Measurements from ENCODE around the gene SCYL3. TPM values are rescaled to one million over a fixed set of nuclear protein-coding genes. Genes with fewer than 3 reads are reported as not detected.
A peak's percentile ranks its signal among the peaks of the same experiment; 100 is the strongest.

Gene SCYL3
- total RNA-seq, 1 experiment from 2014 or later: 7.4 TPM

DNA sequence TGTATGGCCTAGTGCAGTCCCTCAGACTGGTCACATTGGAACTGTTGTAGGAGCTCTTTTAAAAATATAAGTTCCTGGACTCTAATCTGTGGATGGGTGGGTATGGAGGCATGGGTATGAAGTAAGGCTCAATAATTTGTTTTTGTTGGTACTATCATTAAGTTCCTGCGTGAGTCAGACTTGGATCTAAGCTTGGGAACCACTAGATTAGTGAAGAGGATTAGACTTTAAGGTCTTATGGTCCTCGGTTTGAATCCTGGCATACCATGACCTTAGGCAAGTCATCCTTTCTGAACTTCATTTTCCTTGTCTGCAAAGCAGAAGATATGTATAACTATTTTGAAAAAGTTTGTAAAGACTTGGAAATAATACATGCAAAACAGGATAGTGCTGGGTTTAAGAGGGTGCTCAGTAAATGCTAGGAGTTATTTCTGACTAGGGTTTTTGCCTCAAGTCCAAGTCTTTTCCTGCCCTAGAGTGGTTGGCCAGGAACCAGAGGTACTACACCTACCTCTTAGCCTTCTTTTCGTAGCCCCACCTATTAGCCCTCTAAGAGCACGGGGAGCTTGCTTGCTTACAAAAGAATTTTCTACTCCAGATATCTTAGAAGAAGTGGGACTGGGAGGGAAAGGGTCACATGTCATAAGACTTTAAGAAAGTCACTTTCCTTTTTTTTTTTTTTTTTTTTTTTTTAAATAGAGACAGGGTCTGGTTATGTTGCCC is 60.4 kb downstream of the SCYL3 start:
- Mint-ChIP-seq H3K9me3 (ENCODE audit: unreplicated experiment) (no peaks in the 10 kb centered on the region), H3K4me1 (ENCODE audit: insufficient read depth, unreplicated experiment) (peaks cover 6% of the 10 kb centered on the region), H3K27ac (ENCODE audit: low read depth, unreplicated experiment) (no peak overlapping the region), H3K36me3 (ENCODE audit: insufficient read depth, unreplicated experiment) (peaks cover 28% of the 10 kb centered on the region), H3K4me3 (ENCODE audit: unreplicated experiment) (no peak overlapping the region), H3K27me3 (ENCODE audit: insufficient read depth, unreplicated experiment) (no peaks in the 10 kb centered on the region)
- POLR2A ChIA-PET: no interaction called here
- TF ChIP-seq, protein P1, sequence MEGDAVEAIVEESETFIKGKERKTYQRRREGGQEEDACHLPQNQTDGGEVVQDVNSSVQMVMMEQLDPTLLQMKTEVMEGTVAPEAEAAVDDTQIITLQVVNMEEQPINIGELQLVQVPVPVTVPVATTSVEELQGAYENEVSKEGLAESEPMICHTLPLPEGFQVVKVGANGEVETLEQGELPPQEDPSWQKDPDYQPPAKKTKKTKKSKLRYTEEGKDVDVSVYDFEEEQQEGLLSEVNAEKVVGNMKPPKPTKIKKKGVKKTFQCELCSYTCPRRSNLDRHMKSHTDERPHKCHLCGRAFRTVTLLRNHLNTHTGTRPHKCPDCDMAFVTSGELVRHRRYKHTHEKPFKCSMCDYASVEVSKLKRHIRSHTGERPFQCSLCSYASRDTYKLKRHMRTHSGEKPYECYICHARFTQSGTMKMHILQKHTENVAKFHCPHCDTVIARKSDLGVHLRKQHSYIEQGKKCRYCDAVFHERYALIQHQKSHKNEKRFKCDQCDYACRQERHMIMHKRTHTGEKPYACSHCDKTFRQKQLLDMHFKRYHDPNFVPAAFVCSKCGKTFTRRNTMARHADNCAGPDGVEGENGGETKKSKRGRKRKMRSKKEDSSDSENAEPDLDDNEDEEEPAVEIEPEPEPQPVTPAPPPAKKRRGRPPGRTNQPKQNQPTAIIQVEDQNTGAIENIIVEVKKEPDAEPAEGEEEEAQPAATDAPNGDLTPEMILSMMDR (IDR thresholded peaks at IDR 0.05; ENCODE audit: unreplicated experiment): no peak
- intact Hi-C loops (cut with micrococcal nuclease): no loop called here
- CTCF ChIA-PET: interaction anchor here (0.6 kb wide), 3 partner anchors 19 to 35 kb away, joined by 3 to 6 read pairs (median 4); no protein-coding TSS in a partner anchor
- no TSS peak for BruUV-seq (replicated peaks)
- no peak for DNase-seq (ENCODE audit: unreplicated experiment)

DNA sequence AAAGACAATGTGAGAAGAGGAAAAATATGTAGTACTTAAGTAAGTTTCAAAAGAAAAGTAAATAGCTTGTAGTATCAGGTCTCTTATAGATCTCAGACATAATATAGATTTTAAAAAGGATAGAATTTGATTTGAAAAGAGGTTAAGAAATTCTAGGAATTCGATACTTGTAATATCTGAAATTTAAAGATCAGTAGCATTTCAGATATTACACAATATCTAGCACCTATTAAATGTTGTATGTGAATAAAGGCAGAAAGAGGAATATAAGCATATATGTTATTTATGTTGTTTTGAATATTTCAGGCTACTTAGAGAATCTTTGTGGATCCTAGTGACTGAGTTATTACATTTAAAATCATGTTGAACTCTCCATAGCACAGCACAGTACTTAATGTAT is 64.0 kb downstream of the SCYL3 start:
- TF ChIP-seq, protein P1 (IDR thresholded peaks at IDR 0.05; ENCODE audit: unreplicated experiment): no peak
- no peak overlapping the region for H3K4me3 Mint-ChIP-seq (ENCODE audit: unreplicated experiment)
- ChIA-PET CTCF (interaction anchor here (0.6 to 4.7 kb wide), 2 partner anchors 19 to 1592 kb away, joined by 4 to 26 read pairs; no protein-coding TSS in a partner anchor), POLR2A (interaction anchor here (0.6 to 0.9 kb wide), 2 partner anchors 64 to 458 kb away, joined by 3 to 4 read pairs; partner anchors contain the start of gene SCYL3)
- H3K36me3 Mint-ChIP-seq (ENCODE audit: insufficient read depth, unreplicated experiment): peaks cover 16% of the 10 kb centered on the region
- intact Hi-C loops (cut with micrococcal nuclease): no loop called here
- no peaks in the 10 kb centered on the region for H3K9me3 Mint-ChIP-seq (ENCODE audit: unreplicated experiment)
- no peaks in the 10 kb centered on the region for H3K27me3 Mint-ChIP-seq (ENCODE audit: insufficient read depth, unreplicated experiment)
- peak overlapping the region; percentile 41 for H3K27ac Mint-ChIP-seq (ENCODE audit: low read depth, unreplicated experiment)
- BruUV-seq (replicated peaks): no TSS peak
- no peak for DNase-seq (ENCODE audit: unreplicated experiment)
- no peaks in the 10 kb centered on the region for H3K4me1 Mint-ChIP-seq (ENCODE audit: insufficient read depth, unreplicated experiment)

DNA sequence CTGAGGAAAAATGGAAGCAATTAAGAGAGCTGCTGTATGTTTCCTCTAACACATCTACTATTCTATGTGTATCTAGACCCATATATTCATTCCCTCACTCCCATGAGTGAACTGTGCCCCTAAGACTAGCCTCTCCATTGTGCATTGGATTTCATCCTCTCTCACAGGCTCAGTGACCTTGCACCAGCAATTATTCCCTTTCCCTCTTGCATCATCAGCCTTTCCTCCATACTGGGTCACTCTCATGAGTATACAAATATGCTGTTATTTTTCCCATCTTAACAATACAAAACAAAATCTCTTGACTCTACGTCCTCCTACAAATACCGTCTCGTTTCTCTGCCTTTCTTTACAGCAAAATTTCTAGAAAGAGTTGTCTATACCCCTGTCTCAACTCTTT is 69.5 kb downstream of the SCYL3 start:
- peaks cover 7% of the 10 kb centered on the region for H3K36me3 Mint-ChIP-seq (ENCODE audit: insufficient read depth, unreplicated experiment)
- POLR2A ChIA-PET: no interaction called here
- H3K27me3 Mint-ChIP-seq (ENCODE audit: insufficient read depth, unreplicated experiment): no peaks in the 10 kb centered on the region
- no peak overlapping the region for H3K4me3 Mint-ChIP-seq (ENCODE audit: unreplicated experiment)
- DNase-seq (ENCODE audit: unreplicated experiment): no peak
- CTCF ChIA-PET: interaction anchor here (1.2 kb wide), 1 partner anchor 15 kb away, joined by 4 read pairs; no protein-coding TSS in a partner anchor
- no peaks in the 10 kb centered on the region for H3K4me1 Mint-ChIP-seq (ENCODE audit: insufficient read depth, unreplicated experiment)
- BruUV-seq (replicated peaks): no TSS peak
- H3K9me3 Mint-ChIP-seq (ENCODE audit: unreplicated experiment): no peaks in the 10 kb centered on the region
- no peak overlapping the region for H3K27ac Mint-ChIP-seq (ENCODE audit: low read depth, unreplicated experiment)
- TF ChIP-seq, protein P1 (IDR thresholded peaks at IDR 0.05; ENCODE audit: unreplicated experiment): no peak
- intact Hi-C loops (cut with micrococcal nuclease): no loop called here

DNA sequence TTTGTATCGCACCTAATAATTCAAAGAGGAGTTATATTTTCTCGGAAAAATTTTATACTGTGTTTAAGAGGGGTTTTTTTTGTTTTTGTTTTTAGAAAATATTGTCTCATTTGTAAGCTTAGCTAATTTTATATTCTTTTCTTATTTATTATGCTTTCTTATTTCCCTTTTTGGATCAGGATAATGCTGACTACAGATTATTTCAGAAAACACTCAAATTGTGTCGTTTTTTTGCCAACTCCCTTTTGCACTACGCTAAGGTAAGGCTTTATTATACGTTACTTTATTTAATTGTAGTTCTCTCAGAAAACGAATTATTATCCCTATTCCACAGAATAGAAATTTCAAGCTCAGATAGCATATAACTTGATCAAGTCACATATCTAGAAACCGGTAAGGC is 72.2 kb downstream of the SCYL3 start:
- Mint-ChIP-seq H3K36me3 (ENCODE audit: insufficient read depth, unreplicated experiment) (peaks cover 7% of the 10 kb centered on the region), H3K9me3 (ENCODE audit: unreplicated experiment) (no peaks in the 10 kb centered on the region), H3K4me1 (ENCODE audit: insufficient read depth, unreplicated experiment) (no peaks in the 10 kb centered on the region), H3K27me3 (ENCODE audit: insufficient read depth, unreplicated experiment) (no peaks in the 10 kb centered on the region), H3K27ac (ENCODE audit: low read depth, unreplicated experiment) (no peak overlapping the region), H3K4me3 (ENCODE audit: unreplicated experiment) (no peak overlapping the region)
- no TSS peak for BruUV-seq (replicated peaks)
- intact Hi-C loops (cut with micrococcal nuclease): no loop called here
- POLR2A ChIA-PET: interaction anchor here (0.6 kb wide), 1 partner anchor 335 kb away, joined by 3 read pairs; no protein-coding TSS in a partner anchor
- CTCF ChIA-PET: interaction anchor here (1.3 kb wide), 1 partner anchor 11 kb away, joined by 5 read pairs; no protein-coding TSS in a partner anchor
- no peak for DNase-seq (ENCODE audit: unreplicated experiment)
- TF ChIP-seq, protein P1 (IDR thresholded peaks at IDR 0.05; ENCODE audit: unreplicated experiment): no peak
